DMS53 treated with DMSO at 0.1 percent for 48 hours (cell line): Measurements from ENCODE around the gene CCDC152.

ENCODE experiments used
- DNase-seq: peaks from one replicate; lab custom pipeline; 2025; ENCODE audit not compliant: unreplicated experiment; lab: John Stamatoyannopoulos, UW

The CCDC152 gene

DNA sequence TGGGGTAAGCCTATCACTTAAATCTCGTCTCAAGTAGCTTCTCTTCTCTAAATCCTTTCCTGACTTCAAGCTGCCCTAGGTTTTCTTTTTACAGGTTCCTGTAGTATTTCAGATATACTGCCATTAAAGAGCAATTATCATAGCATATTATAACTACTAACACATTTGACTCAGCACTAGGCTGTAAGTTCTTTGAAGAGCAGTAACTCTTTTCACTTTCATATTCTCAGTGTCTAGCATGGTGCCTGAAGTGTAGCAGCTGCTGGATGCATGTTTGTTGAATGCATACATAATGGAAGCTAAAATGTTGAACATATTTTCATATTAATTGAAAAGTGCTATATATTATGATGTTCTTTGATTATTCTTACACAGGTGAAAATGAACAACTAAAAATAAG is 22.5 kb downstream of the CCDC152 start:
- no peak for DNase-seq

DNA sequence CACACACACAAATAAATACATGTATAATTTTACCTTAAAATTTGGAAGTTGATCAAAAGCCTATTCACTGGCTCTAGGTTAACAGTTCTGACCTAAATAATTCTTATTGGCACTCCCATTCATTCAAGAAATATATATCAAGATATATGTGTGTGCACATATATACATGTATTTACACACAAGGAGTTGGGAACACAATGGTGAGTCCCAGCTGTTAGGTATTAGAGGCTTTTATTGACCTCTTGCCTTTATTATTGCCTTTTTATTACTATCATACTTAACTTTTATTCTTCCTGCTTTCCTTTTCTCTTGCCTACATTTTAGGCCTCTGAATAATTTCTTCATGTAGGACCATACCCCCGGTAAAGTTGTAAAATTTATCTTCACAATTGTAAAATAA is 25.0 kb downstream of the CCDC152 start:
- no peak for DNase-seq

DNA sequence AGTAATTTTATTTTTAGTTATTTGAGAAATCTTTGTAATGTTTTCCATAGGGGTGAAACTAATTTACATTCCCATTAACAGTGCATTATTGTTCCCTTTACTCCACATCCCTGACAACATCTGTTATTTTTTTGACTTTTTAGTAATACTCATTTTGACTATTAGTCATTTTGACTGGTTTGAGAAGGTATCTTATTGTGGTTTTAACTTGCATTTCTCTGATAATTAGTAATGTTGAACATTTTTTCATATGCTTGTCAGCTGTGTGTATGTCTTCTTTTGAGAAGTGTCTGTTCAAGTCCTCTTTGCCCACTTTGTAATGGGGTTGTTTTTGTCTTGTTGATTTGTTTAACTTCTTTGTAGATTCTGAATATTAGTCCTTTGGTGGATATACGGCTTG is 27.5 kb downstream of the CCDC152 start:
- no peak for DNase-seq

DNA sequence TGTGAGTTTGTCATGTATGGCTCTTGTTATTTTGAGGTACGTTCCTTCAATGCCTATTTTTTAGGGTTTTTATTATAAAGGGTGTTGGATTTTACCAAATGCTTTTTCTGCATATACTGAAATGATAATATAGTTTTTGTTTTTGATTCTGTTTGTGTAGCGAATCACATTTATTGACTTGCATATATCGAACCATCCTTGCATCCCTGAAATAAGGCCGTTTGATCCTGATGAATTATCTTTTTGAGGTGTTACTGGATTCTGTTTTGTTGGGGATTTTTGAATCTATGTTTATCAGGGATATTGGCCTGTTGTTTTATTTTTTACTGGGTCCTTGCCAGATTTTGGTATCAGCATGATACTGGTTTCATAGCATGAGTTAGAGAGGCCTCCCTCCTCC is 29.1 kb downstream of the CCDC152 start:
- DNase-seq: no peak

DNA sequence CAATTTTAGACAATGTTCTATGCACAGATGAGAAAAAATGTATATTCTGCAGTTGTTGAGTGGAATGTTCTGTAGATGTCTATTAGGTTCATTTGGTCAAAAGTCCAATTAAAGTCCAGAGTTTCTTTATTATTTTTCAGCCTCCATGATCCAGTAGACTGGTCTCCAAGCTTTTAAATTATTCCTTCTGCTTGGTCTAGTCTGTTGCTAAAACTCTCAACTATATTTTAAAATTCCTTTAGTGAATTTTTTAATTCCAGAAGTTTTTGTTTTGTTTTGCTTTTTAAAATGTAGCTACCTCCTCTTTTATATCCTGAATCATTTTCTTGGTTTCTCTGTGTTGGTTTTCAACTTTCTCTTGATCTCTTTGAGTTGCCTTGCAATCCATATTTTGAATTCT is 30.5 kb downstream of the CCDC152 start:
- DNase-seq: no peak

DNA sequence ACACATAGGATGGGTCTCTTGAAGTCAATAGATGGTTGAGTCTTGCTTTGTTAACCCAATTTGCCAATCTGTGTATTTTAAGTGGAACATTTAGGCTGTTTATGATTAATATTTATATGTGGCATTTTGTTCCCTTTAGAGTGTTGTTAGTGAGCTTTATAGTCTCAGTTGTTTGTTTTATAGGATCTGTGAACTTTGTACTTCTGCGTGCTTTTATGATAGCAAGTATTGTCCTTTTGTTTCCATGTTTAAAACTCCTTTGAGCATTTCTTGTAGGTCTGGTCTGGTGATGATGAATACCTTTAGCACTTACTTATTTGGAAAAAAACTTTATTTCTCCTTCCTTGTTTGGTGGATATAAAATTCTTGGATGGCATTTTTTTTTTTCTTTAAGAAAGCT is 31.2 kb downstream of the CCDC152 start:
- no peak for DNase-seq

DNA sequence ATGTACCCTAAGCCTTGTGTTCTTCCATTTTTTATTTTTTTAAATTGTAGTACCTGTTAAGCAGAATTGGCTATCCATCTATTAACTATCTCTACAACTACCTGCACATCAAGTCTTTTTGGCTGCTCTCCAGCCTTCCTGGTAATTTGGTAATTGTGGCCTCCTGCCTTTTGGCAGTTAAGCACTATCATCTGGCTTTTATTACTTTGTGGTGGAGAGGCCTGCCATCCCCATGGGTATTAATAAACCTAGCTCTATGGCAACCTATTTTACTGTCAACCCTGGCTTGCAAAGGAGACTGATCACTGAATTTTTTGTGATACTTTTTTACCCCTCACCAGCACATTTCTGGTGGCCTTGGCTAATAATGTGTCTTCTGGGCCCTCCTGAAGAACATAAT is 34.5 kb downstream of the CCDC152 start:
- no peak for DNase-seq

DNA sequence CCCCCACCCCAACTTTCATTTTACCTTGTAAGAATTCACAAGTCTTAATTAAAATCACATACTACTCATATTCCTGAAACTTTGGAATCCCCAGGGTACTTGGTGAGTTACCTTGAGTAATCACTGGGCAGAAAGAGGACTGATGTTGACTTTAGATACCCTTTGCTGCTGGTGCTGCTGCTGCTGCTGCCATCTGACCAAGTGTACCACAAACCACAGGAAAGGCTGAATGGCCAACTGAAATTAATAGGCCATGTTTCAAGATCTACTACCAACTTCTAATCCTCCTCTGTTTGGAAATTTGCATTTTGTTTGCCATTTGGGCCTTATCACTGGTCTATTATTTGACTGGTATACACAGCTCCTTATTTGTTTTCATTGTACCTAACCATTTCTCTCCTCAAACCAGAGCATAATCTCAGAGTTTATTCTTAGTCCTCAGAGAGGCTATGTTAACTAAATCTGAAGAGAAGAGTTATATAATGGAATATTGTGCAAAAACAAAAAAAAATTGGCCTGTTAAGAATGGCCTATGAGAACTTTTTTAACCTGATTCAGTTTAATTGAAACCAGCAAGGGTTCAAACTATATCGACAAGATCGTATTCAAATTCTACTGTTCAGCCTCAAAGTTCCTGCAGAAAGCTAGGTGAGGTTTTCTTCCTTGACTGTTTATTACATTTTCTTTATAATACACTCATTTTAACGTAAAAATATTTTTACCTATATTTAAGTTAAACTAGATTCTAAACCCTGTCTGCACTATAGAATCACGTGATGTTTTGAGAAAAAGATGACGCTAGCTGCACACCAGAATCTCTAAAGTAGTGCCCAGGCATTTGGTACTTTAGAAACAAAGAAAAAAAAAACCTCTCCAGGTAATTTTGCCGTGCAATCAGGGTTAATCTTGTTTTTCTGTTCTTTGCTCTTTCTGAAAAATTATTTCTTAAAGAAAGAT is 41.9 kb downstream of the CCDC152 start:
- no peak for DNase-seq

DNA sequence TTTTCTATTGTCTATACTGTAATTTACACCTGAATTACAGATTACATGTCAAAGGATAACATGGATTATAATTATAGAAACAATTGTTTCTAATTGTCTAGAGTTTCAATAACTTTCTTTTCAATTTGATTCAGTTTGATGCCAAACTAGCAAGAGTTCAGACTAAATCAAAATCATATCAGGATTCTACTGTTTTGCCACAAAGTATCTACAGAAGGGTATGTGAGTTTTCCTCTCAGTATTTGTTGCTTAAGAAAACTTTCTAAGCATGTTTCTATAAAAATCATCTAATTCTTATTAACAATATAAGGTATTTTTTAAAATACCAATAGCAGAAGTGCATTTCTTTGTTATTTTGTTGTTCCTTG is 42.6 kb downstream of the CCDC152 start:
- no peak for DNase-seq

DNA sequence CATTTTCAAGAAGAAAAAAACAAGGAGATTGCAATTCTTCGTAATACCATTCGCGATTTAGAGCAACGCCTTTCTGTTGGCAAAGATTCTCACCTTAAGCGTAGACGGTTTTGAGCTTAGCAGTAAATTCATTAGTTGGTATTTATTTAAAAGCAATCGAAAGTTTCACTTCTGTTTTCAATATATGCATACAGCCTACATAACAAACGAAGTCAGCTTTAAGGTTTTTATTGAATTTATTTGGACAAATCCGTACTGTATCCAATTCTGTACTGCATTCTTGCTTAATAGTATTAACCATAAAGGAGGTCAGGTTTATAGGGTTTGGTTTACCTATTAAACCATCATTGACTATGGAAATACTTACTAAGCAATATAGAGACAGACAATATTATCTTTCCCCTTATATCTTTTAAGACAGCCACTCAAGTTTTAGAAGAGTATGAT is 43.1 kb downstream of the CCDC152 start:
- DNase-seq: no peak

DNA sequence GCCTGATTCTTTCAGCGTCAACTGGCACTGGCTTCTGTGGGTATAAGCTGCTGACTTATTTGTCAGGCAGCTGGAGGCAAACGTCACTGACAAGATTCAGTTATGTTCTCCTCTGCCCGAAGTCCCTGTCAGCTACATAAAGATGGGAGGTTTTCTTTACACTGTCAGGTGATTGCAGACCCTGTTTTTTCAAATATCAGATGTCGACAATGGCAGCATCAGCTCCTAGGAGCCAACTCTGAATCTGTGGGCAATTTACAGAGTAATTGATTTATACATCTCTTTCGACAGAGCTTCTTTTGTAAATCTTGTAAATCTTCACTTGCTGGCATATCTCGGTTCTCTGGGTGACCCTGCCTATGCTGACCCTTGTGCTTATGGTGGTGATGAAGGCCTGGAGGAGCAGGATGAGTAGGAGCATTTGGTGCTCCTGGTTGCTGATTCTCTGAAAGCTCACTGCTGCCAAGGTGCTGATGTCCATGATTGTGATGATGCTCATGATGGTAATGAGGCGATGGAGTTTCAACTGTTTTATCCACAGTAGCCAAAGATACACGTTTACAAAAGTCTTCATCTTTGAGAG is 44.2 kb downstream of the CCDC152 start:
- DNase-seq: no peak

DNA sequence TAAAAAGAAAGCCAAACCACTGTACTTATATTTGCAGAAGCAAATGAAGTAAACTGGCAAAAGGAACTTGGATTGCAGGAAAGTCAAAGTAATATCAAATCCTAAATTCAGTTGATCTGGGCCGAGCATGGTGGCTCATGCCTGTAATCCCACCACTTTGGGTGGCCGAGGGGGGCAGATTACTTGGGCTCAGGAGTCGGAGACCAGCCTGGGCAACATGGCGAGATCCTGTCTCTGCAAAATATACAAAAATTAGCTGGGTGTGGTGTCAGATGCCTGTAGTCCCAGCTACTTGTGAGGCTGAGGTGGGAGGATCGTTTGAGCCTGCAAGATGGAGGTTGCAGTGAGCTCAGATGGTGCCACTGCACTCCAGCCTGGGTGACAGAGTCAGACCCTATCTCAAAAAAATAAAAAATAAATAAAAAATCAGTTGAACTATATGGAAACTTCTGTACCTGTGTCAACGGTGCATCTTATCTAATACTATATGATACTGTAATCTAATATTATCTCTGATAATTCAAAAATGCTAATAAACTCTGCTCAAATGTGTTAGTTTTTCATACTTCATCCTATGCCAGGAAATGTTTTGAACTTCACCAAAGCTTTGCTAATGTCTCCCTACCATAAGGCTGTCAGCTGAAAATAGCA is 45.0 kb downstream of the CCDC152 start:
- no peak for DNase-seq

DNA sequence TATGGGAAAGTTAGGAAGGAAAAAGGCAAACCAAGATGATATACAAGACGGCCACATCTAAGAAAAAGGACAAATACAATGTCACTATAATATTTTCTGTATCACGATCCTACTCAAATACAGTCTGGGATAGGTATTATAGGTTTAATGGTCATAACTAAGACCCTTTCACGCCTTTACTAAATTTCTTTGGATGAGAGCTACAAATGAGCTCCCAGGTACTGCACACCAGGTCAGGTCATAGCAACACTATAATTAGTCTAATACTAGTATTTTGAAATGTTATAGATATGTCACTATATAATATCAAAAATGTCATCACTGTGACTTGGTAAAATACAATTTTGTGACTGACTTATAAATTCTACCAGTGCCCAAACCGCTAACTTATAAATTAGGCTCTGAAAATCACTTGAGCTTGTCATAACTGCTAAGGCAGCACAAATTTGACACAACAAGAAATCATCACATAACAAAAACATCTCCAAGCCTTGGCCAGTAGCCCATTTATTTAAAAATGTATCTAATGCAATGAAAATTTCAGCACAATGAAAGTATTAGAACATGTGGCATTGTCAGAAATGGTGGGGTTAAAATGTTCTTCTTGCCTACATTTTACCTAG is 48.2 kb downstream of the CCDC152 start:
- no peak for DNase-seq

DNA sequence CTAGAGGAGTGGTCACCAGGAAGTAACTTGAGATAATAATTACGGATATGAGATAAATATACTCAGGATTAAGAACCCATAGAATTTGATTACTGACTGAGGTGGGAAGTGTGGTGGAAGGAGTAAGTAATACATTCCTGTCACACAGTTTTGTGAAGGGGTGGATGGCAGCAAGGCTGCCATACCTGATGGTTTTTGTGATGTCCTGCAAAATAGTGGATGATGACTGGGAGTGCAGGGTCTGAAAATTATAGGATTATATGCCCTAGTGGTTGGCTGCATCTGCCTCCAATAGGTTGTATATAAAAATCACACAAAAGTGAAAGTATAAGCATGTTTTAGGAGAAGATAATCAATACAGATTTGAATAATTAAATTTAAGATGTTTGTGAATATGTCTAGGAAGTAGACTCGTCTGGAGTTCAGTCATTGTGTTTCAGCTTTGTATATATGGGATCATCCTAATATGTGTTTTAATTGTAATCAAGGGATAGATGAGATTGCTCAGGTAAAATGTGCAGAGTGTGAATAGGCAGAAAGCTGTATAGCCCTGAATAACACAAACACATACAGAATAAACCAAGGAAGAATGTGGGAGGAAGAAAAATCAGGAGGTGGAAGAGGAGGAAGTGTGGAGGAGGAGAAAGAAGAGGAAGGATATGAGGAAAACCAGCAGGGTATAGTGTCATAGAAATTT is 49.5 kb downstream of the CCDC152 start:
- no peak for DNase-seq

DNA sequence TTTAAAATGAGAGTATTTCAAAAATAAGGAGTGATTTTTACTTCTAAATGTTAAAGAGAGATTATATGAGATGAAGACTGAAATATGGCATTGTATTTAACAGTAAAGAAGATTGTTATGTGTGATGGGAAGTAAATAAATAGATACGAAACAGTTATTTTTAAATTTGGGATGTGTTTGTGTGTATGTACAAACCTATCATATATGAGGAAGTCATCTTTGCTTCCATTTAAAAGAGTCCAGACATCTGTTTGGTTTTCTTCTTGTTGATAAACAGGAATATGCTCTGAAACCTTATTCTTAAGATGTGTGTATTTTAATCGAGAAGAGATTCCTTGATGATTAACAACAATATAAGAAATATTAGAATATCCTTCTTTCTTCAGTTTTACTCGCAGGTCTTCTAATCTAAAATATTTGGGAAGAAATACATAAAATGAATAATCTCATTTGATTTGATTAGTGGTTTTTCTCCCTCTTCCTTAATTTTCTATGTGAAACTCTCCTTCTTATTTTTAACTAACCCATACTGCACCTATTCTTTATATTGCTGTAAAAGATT is 50.2 kb downstream of the CCDC152 start:
- DNase-seq: no peak

DNA sequence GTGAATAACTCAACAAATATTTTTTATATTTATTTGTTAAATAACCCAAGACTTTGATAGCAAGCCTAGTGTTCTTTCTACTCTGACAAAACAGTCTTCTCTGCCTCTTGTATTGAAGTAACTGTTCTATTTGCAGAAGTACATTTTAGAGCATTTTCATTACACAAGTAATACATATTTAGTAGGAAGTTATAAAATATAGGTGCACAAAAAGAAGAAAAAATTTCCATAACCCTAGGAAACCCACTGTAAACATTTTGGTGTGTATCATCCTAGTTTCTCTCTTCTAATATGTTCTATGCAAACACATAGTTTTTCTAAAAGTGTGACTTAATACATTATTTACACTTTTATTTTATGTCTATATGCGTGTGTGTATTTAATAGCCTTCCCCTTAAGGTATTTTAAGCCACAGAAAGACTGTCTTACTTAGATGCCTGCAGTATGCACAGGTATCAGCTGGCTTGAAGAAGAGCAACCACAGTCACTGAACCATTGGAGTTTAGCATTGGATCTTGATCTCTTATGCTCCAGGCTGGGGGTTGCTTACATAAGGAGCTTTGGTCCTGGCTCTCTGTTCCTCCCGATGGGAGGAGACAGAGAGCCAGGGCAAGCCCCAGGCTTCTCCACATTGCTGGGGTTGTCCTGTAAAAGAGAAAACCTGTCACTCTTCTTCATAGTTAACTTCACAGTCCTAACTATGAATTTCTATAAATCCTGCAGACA is 51.3 kb downstream of the CCDC152 start:
- DNase-seq: no peak

DNA sequence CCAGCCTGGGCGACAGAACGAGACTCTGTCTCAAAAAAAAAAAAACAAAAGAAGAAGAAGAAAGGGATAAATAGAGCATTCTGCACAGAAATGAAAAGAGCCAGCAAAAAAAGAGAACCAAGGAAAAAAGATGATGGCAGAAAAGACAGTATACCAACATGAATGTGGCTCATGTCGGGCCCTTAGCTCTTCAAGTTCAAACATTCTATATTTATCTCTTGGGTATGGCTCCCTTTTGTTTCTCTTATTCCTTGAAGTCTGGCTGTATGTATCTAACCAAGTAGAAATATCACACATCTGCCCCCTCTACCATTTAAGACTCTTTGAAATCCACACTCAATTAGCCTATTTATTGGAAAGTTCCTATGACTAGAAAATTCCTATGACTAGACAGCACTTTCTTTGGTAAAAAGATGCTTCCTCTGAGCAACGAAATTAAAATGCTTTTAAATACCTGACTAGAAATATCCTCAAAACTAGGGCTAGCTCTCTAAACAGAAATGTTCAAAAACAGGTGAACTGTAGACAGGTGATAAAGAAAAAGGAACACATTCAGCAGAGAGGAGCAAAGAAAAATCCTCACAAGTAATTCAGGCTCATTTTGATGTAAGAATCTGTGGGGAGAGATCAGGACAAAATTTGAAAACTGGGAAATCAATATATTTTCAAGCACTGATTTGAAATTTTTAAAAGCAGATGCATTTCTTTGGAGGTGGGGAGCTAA is 52.4 kb downstream of the CCDC152 start:
- DNase-seq: no peak

DNA sequence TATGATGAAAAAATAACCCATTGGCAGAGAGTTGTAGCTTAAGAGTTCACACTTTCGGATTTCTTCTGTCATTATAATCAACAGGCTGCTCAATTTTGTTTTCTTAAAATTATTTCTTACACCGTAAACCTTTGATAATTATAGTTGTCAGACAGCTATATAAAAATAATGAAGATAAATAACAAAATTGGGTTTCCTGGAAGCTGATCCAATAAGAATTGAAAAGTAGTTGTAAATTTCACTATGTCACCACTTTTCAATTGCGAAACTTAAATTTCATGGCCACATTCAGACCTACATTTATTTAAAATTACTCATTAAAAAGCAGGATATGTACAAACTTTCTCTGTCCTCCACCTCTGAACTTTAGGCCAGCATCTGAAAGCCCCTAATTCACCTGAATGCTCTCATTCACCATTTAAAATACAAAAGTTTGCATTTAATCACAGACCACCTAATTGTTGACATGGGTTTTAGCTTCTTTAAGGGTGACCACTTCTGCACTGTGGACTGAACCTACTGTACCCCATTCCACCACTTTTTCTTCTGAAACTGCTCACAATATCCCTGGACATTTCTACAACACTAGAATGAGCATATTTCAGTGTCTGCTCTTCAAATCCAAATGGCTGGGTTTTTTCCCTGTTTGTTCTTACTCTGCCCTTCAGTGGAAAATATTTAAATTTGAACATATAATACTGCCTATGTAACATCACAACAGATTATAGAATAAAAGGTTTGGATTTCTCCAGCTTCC is 54.4 kb downstream of the CCDC152 start:
- DNase-seq: no peak
